Endothelial cell of umbilical vein (primary cell): ENCODE data around the gene BTG2. TPM values are rescaled to one million over a fixed set of nuclear protein-coding genes. Genes with fewer than 3 reads are reported as not detected.

ENCODE experiments used
- BruUV-seq: library from RNA; stranded (reverse); fragments of 400-500 nt; replicated peaks from 2 replicates; lab custom pipeline; 2021; lab: Mats Ljungman, UMichigan
- CTCF ChIA-PET: fragments of 300-600, 350-600 bp; sonication (Branson Sonifier 250); formaldehyde crosslinking; loops from one replicate; lab custom pipeline; 2021; ENCODE audit warnings: antibody characterized with exemption, inconsistent platforms; lab: Charles Lee
- POLR2A ChIA-PET: fragments of 300-600, 350-600 bp; sonication (Branson Sonifier 250); formaldehyde crosslinking; loops from one replicate; lab custom pipeline; 2021; ENCODE audit warnings: antibody characterized with exemption, inconsistent platforms; lab: Charles Lee
- DNase-seq: peaks from one replicate; pipeline ENCODE4 v3.0.0-alpha.2; 2011; ENCODE audit warnings: low read depth, low spot score
- FAIRE-seq: peaks from 2 replicates; lab custom pipeline; 2011; peaks lifted over from hg19 to GRCh38; lab: Jason Lieb, UNC
- H2AFZ ChIP-seq: 2 replicates; pipeline ENCODE4 v1.6.0; 2012; ENCODE audit warnings: low read depth, low read length, control low read depth, inconsistent platforms
- H3K27ac ChIP-seq: 2 replicates; pipeline ENCODE4 v1.5.1; 2011; ENCODE audit warnings: low read depth, mild to moderate bottlenecking, control low read depth, low read length, moderate library complexity; ENCODE audit not compliant: insufficient read depth
- H3K27me3 ChIP-seq, 2 experiments: 2 replicates each; pipeline versions ENCODE4 v1.6.0 to v1.6.1; 2011; ENCODE audit warnings: low read length in 2 of 2, mixed read lengths in 1 of 2; ENCODE audit not compliant: control insufficient read depth in 2 of 2, insufficient read depth in 2 of 2
- H3K36me3 ChIP-seq, 2 experiments: 2 replicates in 1 of 2; 3 replicates in 1 of 2; pipeline ENCODE4 v1.5.1; 2011; ENCODE audit warnings: low read length in 2 of 2, mild to moderate bottlenecking in 1 of 2, moderate library complexity in 1 of 2; ENCODE audit not compliant: control insufficient read depth in 2 of 2, insufficient read depth in 2 of 2; ENCODE audit errors: extremely low read depth in 1 of 2
- H3K4me1 ChIP-seq: 3 replicates; pipeline ENCODE4 v1.5.1; 2011; ENCODE audit warnings: mild to moderate bottlenecking, low read length; ENCODE audit not compliant: control insufficient read depth, insufficient read depth; ENCODE audit errors: extremely low read depth
- H3K4me2 ChIP-seq: 2 replicates; pipeline ENCODE4 v1.6.1; 2011; ENCODE audit warnings: low read length, control low read depth, mixed read lengths; ENCODE audit not compliant: insufficient read depth
- H3K4me3 ChIP-seq, 3 experiments: fragments of 200-600 bp in 1 of 3; sonication (generic), shearing (Covaris generic) in 1 of 3; replicated peaks in 1 of 3; 2 replicates each; pipeline ENCODE4 v1.5.1; 2011 to 2016; ENCODE audit warnings: control low read depth in 3 of 3, low read length in 3 of 3, mild to moderate bottlenecking in 2 of 3, inconsistent platforms in 1 of 3, low read depth in 1 of 3, moderate library complexity in 1 of 3; ENCODE audit not compliant: insufficient read depth in 1 of 3
- H3K79me2 ChIP-seq: 2 replicates; pipeline ENCODE4 v1.6.0; 2012; ENCODE audit warnings: low read length, inconsistent platforms; ENCODE audit not compliant: control insufficient read depth, insufficient read depth
- H3K9ac ChIP-seq: replicated peaks from 2 replicates; pipeline ENCODE3; 2011; ENCODE audit warnings: low read length, control low read depth; ENCODE audit not compliant: insufficient read depth; ENCODE audit errors: extremely low read depth
- H3K9me1 ChIP-seq: replicated peaks from 3 replicates; pipeline ENCODE4 v1.6.0; 2011; ENCODE audit warnings: mild to moderate bottlenecking, low read length; ENCODE audit not compliant: control insufficient read depth, insufficient read depth; ENCODE audit errors: extremely low read depth
- H3K9me3 ChIP-seq: replicated peaks from 2 replicates; pipeline ENCODE4 v1.5.1; 2012; ENCODE audit warnings: low read length, inconsistent platforms; ENCODE audit not compliant: control insufficient read depth, insufficient read depth
- H4K20me1 ChIP-seq: replicated peaks from 2 replicates; pipeline ENCODE3; 2011; ENCODE audit warnings: mild to moderate bottlenecking, low read length; ENCODE audit not compliant: control insufficient read depth, insufficient read depth; ENCODE audit errors: extremely low read depth
- CTCF ChIP-seq, 2 donors: IDR thresholded peaks; 1 replicate in 1 of 2; 2 replicates in 1 of 2; pipeline ENCODE4 v1.5.1; 2011; ENCODE audit warnings: low read length in 2 of 2, mild to moderate bottlenecking in 2 of 2, moderate library complexity in 2 of 2, control low read depth in 1 of 2, inconsistent platforms in 1 of 2, low read depth in 1 of 2; ENCODE audit not compliant: insufficient read depth in 1 of 2; ENCODE audit errors: extremely low read depth in 1 of 2
- EZH2 ChIP-seq: IDR thresholded peaks from 2 replicates; pipeline ENCODE4 v1.6.1; 2012; ENCODE audit warnings: borderline replicate concordance, low read depth, mild to moderate bottlenecking, moderate library complexity, low read length, inconsistent platforms; ENCODE audit not compliant: severe bottlenecking
- FOS ChIP-seq: IDR thresholded peaks from 2 replicates; pipeline ENCODE4 v1.6.1; 2011; ENCODE audit warnings: mild to moderate bottlenecking, low read length, moderate library complexity, borderline replicate concordance; ENCODE audit not compliant: insufficient read depth
- GATA2 ChIP-seq: IDR thresholded peaks from 2 replicates; pipeline ENCODE4 v1.7.0; 2011; ENCODE audit warnings: low read depth, mild to moderate bottlenecking, moderate library complexity, mixed read lengths, low read length; ENCODE audit not compliant: insufficient read length, insufficient read depth
- JUN ChIP-seq: IDR thresholded peaks from 2 replicates; pipeline ENCODE4 v1.6.1; 2011; ENCODE audit warnings: borderline replicate concordance, low read depth; ENCODE audit not compliant: insufficient read length, insufficient read depth
- MAX ChIP-seq: IDR thresholded peaks from 2 replicates; pipeline ENCODE4 v1.6.1; 2011; ENCODE audit not compliant: insufficient read depth, insufficient read length
- MYC ChIP-seq: IDR thresholded peaks from one replicate; pipeline ENCODE4 v1.6.1; 2011; ENCODE audit warnings: mild to moderate bottlenecking, low read depth, low read length
- POLR2A ChIP-seq: IDR thresholded peaks from 2 replicates; pipeline ENCODE4 v1.6.1; 2012; ENCODE audit warnings: low read depth, mild to moderate bottlenecking, control low read depth, low read length
- POLR2AphosphoS5 ChIP-seq: IDR thresholded peaks from 2 replicates; pipeline ENCODE4 v1.6.1; 2012; ENCODE audit warnings: low read depth, mild to moderate bottlenecking, control low read depth, low read length, moderate library complexity; ENCODE audit not compliant: insufficient read depth
- dilution Hi-C: fragments of 300-500 bp; cut with MboI; formaldehyde crosslinking; loops from one replicate; pipeline ENCODE4 v1.15.0; 2019; ENCODE audit warnings: low sequenced_read_pairs; ENCODE audit not compliant: extremely low pct_ligation_motif_present
- intact Hi-C: fragments of 100-400 bp; cut with micrococcal nuclease; formaldehyde crosslinking; loops from one replicate; pipeline ENCODE4 v1.10.0; 2022
- polyA plus RNA-seq, 4 experiments: library from polyadenylated mRNA; depleted of rRNA in 3 of 4; stranded (reverse) in 3 of 4; unstranded in 1 of 4; fragments of >200 nt; gene quantifications; 2 replicates each; pipeline versions ENCODE4 v1.2.1 to v1.2.3, GENCODE V29; 2011 to 2012; ENCODE audit warnings: missing spikeins in 1 of 4
- total RNA-seq: library from RNA; stranded (reverse); gene quantifications from 2 replicates; pipeline ENCODE4 v1.2.3, GENCODE V29; 2021

BTG2 gene
- total and polyA plus RNA-seq, 2 donors (not counting 3 experiments of a cell fraction or from before 2014, with no cell fraction given) = 35.6 to 50.1 TPM

- Histone ChIP-seq H3K9me3 (no peaks in the 10 kb centered on the region), H2AFZ (no peak overlapping the region), H3K27ac (no peak overlapping the region), H3K79me2 (peaks cover 6% of the 10 kb centered on the region), H4K20me1 (peaks cover 5% of the 10 kb centered on the region), H3K4me2 (peak overlapping the region; percentile 62), H3K36me3 (peaks cover 2 to 12% of the 10 kb centered on the region in 2 experiments), H3K4me3 (peak overlapping the region in 2 of 3 experiments; percentile 70 to 97), H3K27me3 (no peaks in the 10 kb centered on the region), H3K9me1 (no peaks in the 10 kb centered on the region), H3K4me1 (peaks cover 19% of the 10 kb centered on the region), H3K9ac (no peak overlapping the region)
- no peak for TF ChIP-seq MYC
- no peak for TF ChIP-seq EZH2
- no peak for TF ChIP-seq POLR2A
- TF ChIP-seq CTCF (IDR thresholded peaks at IDR 0.05; ENCODE audit: extremely low read depth in 1 of 2, insufficient read depth in 1 of 2, low read depth in 1 of 2, low read length in 2 of 2) = no peak
- TF ChIP-seq POLR2AphosphoS5 = no peak
- TF ChIP-seq GATA2 = no peak
- no peak for TF ChIP-seq JUN
- no peak for TF ChIP-seq FOS
- no peak for TF ChIP-seq MAX
- CTCF ChIA-PET = interaction anchor here (1.0 to 7.8 kb wide), 11 partner anchors 9 to 134 kb away, joined by 3 to 88 read pairs (median 13); no protein-coding TSS in a partner anchor
- FAIRE-seq (no peak), DNase-seq (peak; percentile 42)
- POLR2A ChIA-PET = interaction anchor here (0.7 to 4.9 kb wide), 7 partner anchors 10 to 48 kb away, joined by 3 to 115 read pairs (median 4); no protein-coding TSS in a partner anchor
- dilution Hi-C loops (no loop called here), intact Hi-C loops (loop anchor here (1.0 kb wide), 1 partner anchor 13 kb away; no protein-coding TSS in a partner anchor)
- BruUV-seq = no TSS peak
These were observed 1.7 kb downstream of the BTG2 start for GRCh38 chr1:203306965-203307541.
